Gastrocnemius medialis (tissue), 4 donors: Measurements from ENCODE around the gene WDR48.

Experiments used
- CTCF ChIP-seq, 5 experiments: fragments of 450-650 bp in 3 of 5; fragments of 200-600 bp in 2 of 5; sonication (generic) in 2 of 5; IDR thresholded peaks in 4 of 5; conservative IDR thresholded peaks in 1 of 5; 1 replicate in 4 of 5; 2 replicates in 1 of 5; pipeline ENCODE4 v1.5.1; 2016 to 2019; ENCODE audit warnings: antibody characterized with exemption in 5 of 5, mild to moderate bottlenecking in 3 of 5, moderate library complexity in 3 of 5
- POLR2A ChIP-seq, 2 donors: fragments of 450-650 bp; IDR thresholded peaks; one replicate each; pipeline ENCODE4 v1.6.1; 2017; ENCODE audit warnings: antibody characterized with exemption in 2 of 2, mild to moderate bottlenecking in 2 of 2, moderate library complexity in 2 of 2

- no peak for TF ChIP-seq CTCF (IDR thresholded peaks at IDR 0.05 in 4 of 5, conservative IDR thresholded peaks at IDR 0.05 in 1 of 5)
- no peak for TF ChIP-seq POLR2A (IDR thresholded peaks at IDR 0.05)
These were observed 57.3 kb downstream of the WDR48 start for GRCh38 chr3:39109086-39109485.
